B cell (primary cell): Measurements from ENCODE around the gene RNF149. TPM values are rescaled to one million over a fixed set of nuclear protein-coding genes. Genes with fewer than 3 reads are reported as not detected.

Experiments used
- ATAC-seq: fragments of 200-7000 bp; cut with Tn5 transposase; one replicate; pipeline ENCODE4 v1.10.0; 2021; ENCODE audit warnings: low read depth, mild to moderate bottlenecking, moderate number of reproducible peaks, moderate library complexity
- CTCF ChIA-PET: fragments of 350-600 bp; sonication (Branson Sonifier 250); formaldehyde crosslinking; loops from one replicate; lab custom pipeline; 2021; ENCODE audit warnings: antibody characterized with exemption, inconsistent platforms; lab: Charles Lee
- POLR2A ChIA-PET: fragments of 350-600 bp; sonication (Branson Sonifier 250); formaldehyde crosslinking; loops from one replicate; lab custom pipeline; 2021; ENCODE audit warnings: antibody characterized with exemption; lab: Charles Lee
- DNase-seq: peaks from one replicate; pipeline ENCODE4 v3.0.0; 2013
- H2AFZ ChIP-seq: 2 replicates; pipeline ENCODE4 v1.6.1; 2012; ENCODE audit warnings: mild to moderate bottlenecking, low read depth, low read length; ENCODE audit not compliant: insufficient read depth, poor library complexity, severe bottlenecking
- H3K27ac ChIP-seq, 2 donors: 1 replicate in 1 of 2; 2 replicates in 1 of 2; pipeline ENCODE4 v1.5.1; 2012 to 2013; ENCODE audit warnings: low read length in 2 of 2, mild to moderate bottlenecking in 2 of 2, moderate library complexity in 1 of 2
- H3K27me3 ChIP-seq, 4 experiments: fragments of 200-600 bp in 1 of 4; sonication (generic) in 1 of 4; replicated peaks in 1 of 4; 1 replicate in 2 of 4; 2 replicates in 2 of 4; pipeline versions ENCODE4 v1.6.1 to v1.7.0; 2013 to 2016; ENCODE audit warnings: low read length in 3 of 4, mild to moderate bottlenecking in 2 of 4, mixed read lengths in 1 of 4, moderate library complexity in 1 of 4; ENCODE audit not compliant: insufficient read depth in 4 of 4, control insufficient read depth in 3 of 4; ENCODE audit errors: control extremely low read depth in 1 of 4
- H3K36me3 ChIP-seq, 2 experiments: replicated peaks in 1 of 2; 1 replicate in 1 of 2; 2 replicates in 1 of 2; pipeline versions ENCODE4 v1.6.1 to v1.7.1; 2013; ENCODE audit warnings: low read length in 1 of 2; ENCODE audit not compliant: insufficient read depth in 2 of 2, control insufficient read depth in 1 of 2; ENCODE audit errors: control extremely low read depth in 1 of 2, extremely low read depth in 1 of 2
- H3K4me1 ChIP-seq, 2 donors: fragments of 200-600 bp in 1 of 2; sonication (generic) in 1 of 2; 1 replicate in 1 of 2; 2 replicates in 1 of 2; pipeline versions ENCODE4 v1.5.1 to v1.6.1; 2013 to 2017; ENCODE audit warnings: low read length in 2 of 2; ENCODE audit not compliant: control insufficient read depth in 2 of 2, insufficient read depth in 2 of 2
- H3K4me2 ChIP-seq: replicated peaks from 2 replicates; pipeline ENCODE3; 2012; ENCODE audit warnings: mild to moderate bottlenecking, low read depth, low read length; ENCODE audit not compliant: poor library complexity, severe bottlenecking
- H3K4me3 ChIP-seq, 5 experiments: fragments of 200-600 bp in 1 of 5; sonication (generic) in 1 of 5; 1 replicate in 3 of 5; 2 replicates in 2 of 5; pipeline versions ENCODE4 v1.5.1 to v1.7.0; 2011 to 2016; ENCODE audit warnings: low read length in 4 of 5, mild to moderate bottlenecking in 4 of 5, low read depth in 2 of 5, control low read depth in 1 of 5, moderate library complexity in 1 of 5; ENCODE audit not compliant: insufficient read depth in 1 of 5; ENCODE audit errors: control extremely low read depth in 1 of 5, extremely low read depth in 1 of 5
- H3K79me2 ChIP-seq: fragments of 200-600 bp; sonication (generic); one replicate; pipeline ENCODE4 v1.6.0; 2016; ENCODE audit warnings: low read length; ENCODE audit not compliant: control insufficient read depth, insufficient read depth
- H3K9ac ChIP-seq: fragments of 200-600 bp; sonication (generic); 2 replicates; pipeline ENCODE4 v1.6.1; 2017; ENCODE audit warnings: mild to moderate bottlenecking, low read length, moderate library complexity
- H3K9me3 ChIP-seq, 3 donors: one replicate each; pipeline versions ENCODE4 v1.6.1 to v1.7.1; 2013; ENCODE audit warnings: low read length in 2 of 3; ENCODE audit not compliant: control insufficient read depth in 2 of 3, insufficient read depth in 1 of 3; ENCODE audit errors: control extremely low read depth in 1 of 3
- H4K20me1 ChIP-seq: 2 replicates; pipeline ENCODE4 v1.6.0; 2012; ENCODE audit warnings: mild to moderate bottlenecking, low read length; ENCODE audit not compliant: insufficient read depth, control insufficient read depth, poor library complexity, severe bottlenecking
- H3K27ac Mint-ChIP-seq: one replicate; pipeline ENCODE4 v1.8.0; 2021; ENCODE audit warnings: mixed read lengths
- H3K27me3 Mint-ChIP-seq: one replicate; pipeline ENCODE4 v1.8.0; 2021; ENCODE audit warnings: mixed read lengths
- H3K4me1 Mint-ChIP-seq: one replicate; pipeline ENCODE4 v1.8.0; 2021; ENCODE audit warnings: mixed read lengths
- H3K4me3 Mint-ChIP-seq: one replicate; pipeline ENCODE4 v1.8.0; 2021; ENCODE audit warnings: mixed read lengths
- H3K9me3 Mint-ChIP-seq: one replicate; pipeline ENCODE4 v1.8.0; 2022; ENCODE audit warnings: mixed read lengths; ENCODE audit not compliant: insufficient read depth
- EZH2 ChIP-seq: IDR thresholded peaks from 2 replicates; pipeline ENCODE4 v1.6.1; 2012; ENCODE audit warnings: borderline replicate concordance, low read depth, mild to moderate bottlenecking, moderate library complexity, low read length; ENCODE audit not compliant: insufficient read depth, poor library complexity, severe bottlenecking
- WGBS: methylation state at CpG from one replicate; pipeline ENCODE4 v1.1.5; 2013; ENCODE audit warnings: missing lambda C conversion rate; ENCODE audit not compliant: insufficient coverage; 5-methylcytosine and 5-hydroxymethylcytosine counted together
- intact Hi-C: fragments of 100-400 bp; cut with micrococcal nuclease; formaldehyde crosslinking; loops from one replicate; pipeline ENCODE4 v1.10.0; 2022
- polyA plus RNA-seq: library from polyadenylated mRNA; depleted of rRNA; stranded (reverse); fragments of >200 nt; gene quantifications from 2 replicates; pipeline ENCODE4 v1.2.3, GENCODE V29; 2012
- small RNA-seq: library from RNA; depleted of rRNA; stranded (forward); fragments of <200 nt; gene quantifications from one replicate; pipeline ENCODE3, GENCODE V24; 2012; ENCODE audit warnings: low replicate concordance, low read depth; ENCODE audit not compliant: insufficient read length
- total RNA-seq, 2 donors: library from RNA; stranded (reverse); fragments of 120-200 nt in 1 of 2; gene quantifications; 1 replicate in 1 of 2; 2 replicates in 1 of 2; pipeline versions ENCODE4 v1.2.3 to v1.2.4, GENCODE V29; 2013 to 2022
- TF ChIP-seq, protein P1 (sequence below): fragments of 200-600 bp; IDR thresholded peaks from one replicate; pipeline ENCODE4 v1.8.0; 2022; ENCODE audit warnings: antibody characterized with exemption, mild to moderate bottlenecking

RNF149 gene
- total and polyA plus RNA-seq, 2 donors (not counting 1 experiment from before 2014, with no cell fraction given), result 28.2 to 71.6 TPM

DNA sequence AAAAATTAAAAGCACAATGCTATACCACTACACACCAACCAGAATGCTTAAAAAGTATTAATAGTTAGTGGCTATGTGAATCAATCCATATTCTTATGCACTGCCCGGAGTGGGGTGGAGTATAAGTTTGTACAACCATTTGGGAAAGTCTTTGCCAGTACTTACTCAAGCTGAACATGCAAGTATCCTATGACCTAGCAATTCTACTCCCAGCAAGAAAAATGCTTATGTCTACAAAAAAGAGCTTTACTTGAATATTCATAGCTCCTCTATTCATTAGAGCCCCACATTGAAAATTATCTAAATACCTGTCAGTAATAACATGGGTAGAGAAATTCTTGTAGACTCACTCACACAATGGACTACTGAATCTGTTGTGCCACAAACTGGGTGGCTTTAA is 77.3 kb downstream of the RNF149 start:
- no CpG with 5 or more reads among the region's 1 CpG for WGBS

DNA sequence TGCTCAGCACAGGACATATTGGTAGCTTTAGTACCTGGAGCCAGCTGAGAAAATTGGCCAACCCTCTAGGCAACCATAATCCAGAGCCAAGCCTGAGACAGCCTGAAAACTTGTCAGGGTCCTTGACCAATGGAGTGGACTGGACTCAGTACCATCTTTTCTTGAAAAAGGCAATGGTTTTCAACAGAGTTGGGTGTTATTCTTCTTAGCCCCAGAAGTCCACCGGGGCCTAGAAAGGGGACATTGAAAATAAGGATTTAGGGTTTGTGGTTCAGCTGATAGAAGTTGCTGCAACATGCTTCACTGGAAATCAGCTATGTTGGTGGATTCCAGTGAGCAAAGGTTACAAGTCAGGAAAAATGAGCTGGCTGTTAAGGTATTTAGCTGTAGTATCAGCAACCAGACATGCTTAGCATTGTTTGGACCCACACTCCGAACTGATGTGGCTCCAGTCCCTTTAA is 77.9 kb downstream of the RNF149 start:
- Mint-ChIP-seq H3K4me1 (peaks cover 3% of the 10 kb centered on the region), H3K4me3 (no peak overlapping the region), H3K9me3 (peaks cover 2% of the 10 kb centered on the region), H3K27ac (no peak overlapping the region), H3K27me3 (peaks cover 45% of the 10 kb centered on the region)
- Histone ChIP-seq H3K27me3 (peaks cover 0 to 43% (median 30%) of the 10 kb centered on the region in 4 experiments), H3K36me3 (no peaks in the 10 kb centered on the region), H3K27ac (no peak overlapping the region), H3K9me3 (peaks cover 2 to 16% (median 7%) of the 10 kb centered on the region in 3 donors), H3K4me2 (no peak overlapping the region), H3K9ac (no peak overlapping the region), H3K4me1 (no peaks in the 10 kb centered on the region), H3K4me3 (no peak overlapping the region), H4K20me1 (no peaks in the 10 kb centered on the region), H2AFZ (no peak overlapping the region), H3K79me2 (no peaks in the 10 kb centered on the region)
- POLR2A ChIA-PET, result no interaction called here
- no peak for ATAC-seq
- intact Hi-C loops, result no loop called here
- CTCF ChIA-PET, result interaction anchor here (0.7 to 1.1 kb wide), 3 partner anchors 10 to 42 kb away, joined by 3 to 4 read pairs (median 3); no protein-coding TSS in a partner anchor
- TF ChIP-seq EZH2, result no peak
- TF ChIP-seq, protein P1, sequence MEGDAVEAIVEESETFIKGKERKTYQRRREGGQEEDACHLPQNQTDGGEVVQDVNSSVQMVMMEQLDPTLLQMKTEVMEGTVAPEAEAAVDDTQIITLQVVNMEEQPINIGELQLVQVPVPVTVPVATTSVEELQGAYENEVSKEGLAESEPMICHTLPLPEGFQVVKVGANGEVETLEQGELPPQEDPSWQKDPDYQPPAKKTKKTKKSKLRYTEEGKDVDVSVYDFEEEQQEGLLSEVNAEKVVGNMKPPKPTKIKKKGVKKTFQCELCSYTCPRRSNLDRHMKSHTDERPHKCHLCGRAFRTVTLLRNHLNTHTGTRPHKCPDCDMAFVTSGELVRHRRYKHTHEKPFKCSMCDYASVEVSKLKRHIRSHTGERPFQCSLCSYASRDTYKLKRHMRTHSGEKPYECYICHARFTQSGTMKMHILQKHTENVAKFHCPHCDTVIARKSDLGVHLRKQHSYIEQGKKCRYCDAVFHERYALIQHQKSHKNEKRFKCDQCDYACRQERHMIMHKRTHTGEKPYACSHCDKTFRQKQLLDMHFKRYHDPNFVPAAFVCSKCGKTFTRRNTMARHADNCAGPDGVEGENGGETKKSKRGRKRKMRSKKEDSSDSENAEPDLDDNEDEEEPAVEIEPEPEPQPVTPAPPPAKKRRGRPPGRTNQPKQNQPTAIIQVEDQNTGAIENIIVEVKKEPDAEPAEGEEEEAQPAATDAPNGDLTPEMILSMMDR, result no peak
- WGBS, result 86% methylated on average over 1 of the region's 2 CpGs
- no peak for DNase-seq

More for the DNA sequence above, 77.3 kb downstream of the RNF149 start:
- H3K36me3 ChIP-seq, result no peaks in the 10 kb centered on the region
- DNase-seq, result no peak
- ATAC-seq, result no peak
- H4K20me1 ChIP-seq, result no peaks in the 10 kb centered on the region
- peaks cover 0 to 37% (median 24%) of the 10 kb centered on the region in 4 experiments for H3K27me3 ChIP-seq
- no peaks in the 10 kb centered on the region for H3K4me1 ChIP-seq
- Mint-ChIP-seq H3K27me3 (peaks cover 39% of the 10 kb centered on the region), H3K4me3 (no peak overlapping the region), H3K4me1 (peaks cover under 1% of the 10 kb centered on the region), H3K9me3 (peaks cover under 1% of the 10 kb centered on the region), H3K27ac (no peak overlapping the region)
- CTCF ChIA-PET, result interaction anchor here (0.9 to 1.1 kb wide), 2 partner anchors 35 to 43 kb away, joined by 3 to 4 read pairs; no protein-coding TSS in a partner anchor
- H3K9me3 ChIP-seq, result peaks cover 2 to 19% (median 7%) of the 10 kb centered on the region in 3 donors
- H3K4me3 ChIP-seq, result no peak overlapping the region
- POLR2A ChIA-PET, result interaction anchor here (0.6 kb wide), 1 partner anchor 18 kb away, joined by 4 read pairs; no protein-coding TSS in a partner anchor
- no peak overlapping the region for H3K9ac ChIP-seq
- no peak for TF ChIP-seq EZH2
- intact Hi-C loops, result no loop called here
- H2AFZ ChIP-seq, result no peak overlapping the region
- H3K79me2 ChIP-seq, result no peaks in the 10 kb centered on the region
- H3K27ac ChIP-seq, result no peak overlapping the region
- no peak overlapping the region for H3K4me2 ChIP-seq

Small RNA genes within 50 kb of the gene (small RNA-seq; reads per million reads assigned to genes)
- not detected for gene MIR5696
- gene SNORD89, result 567 reads per million, percentile 98 among the genes with 10 or more reads in this experiment

Other genes with a start within 250 kb of the RNF149 start
- gene TBC1D8, start 157.3 kb downstream of the RNF149 start, total RNA-seq, result 15.7 and 18.8 TPM in 2 replicates
- 1.0 and 1.7 TPM in 2 replicates for gene TBC1D8, start 157.3 kb downstream of the RNF149 start, polyA plus RNA-seq
- gene CNOT11, start 55.8 kb downstream of the RNF149 start, total RNA-seq, result 46.3 and 46.7 TPM in 2 replicates
- gene CNOT11, start 55.8 kb downstream of the RNF149 start, polyA plus RNA-seq, result 37.6 and 50.2 TPM in 2 replicates
- 0.34 TPM in 1 of 2 replicates, not detected in the other for gene CREG2, start 78.8 kb upstream of the RNF149 start, total RNA-seq
- gene CREG2, start 78.8 kb upstream of the RNF149 start, polyA plus RNA-seq, result 0.07 and 0.10 TPM in 2 replicates
- not detected in 2 replicates for gene RFX8, start 166.4 kb upstream of the RNF149 start, total RNA-seq
- gene RFX8, start 166.4 kb upstream of the RNF149 start, polyA plus RNA-seq, result 0.12 TPM in 1 of 2 replicates, not detected in the other